CD14-positive monocyte (primary cell): Measurements from ENCODE around the gene PLAC1. TPM values are rescaled to one million over a fixed set of nuclear protein-coding genes. Genes with fewer than 3 reads are reported as not detected.

Experiments used
- DNase-seq, 3 donors: peaks; one replicate each; pipeline ENCODE4 v3.0.0-alpha.2; 2011 to 2022
- H2AFZ ChIP-seq: 2 replicates; pipeline ENCODE4 v1.6.0; 2012; ENCODE audit warnings: mild to moderate bottlenecking, low read depth, low read length, inconsistent platforms; ENCODE audit not compliant: insufficient read depth, poor library complexity, severe bottlenecking
- H3K27ac ChIP-seq, 2 donors: 1 replicate in 1 of 2; 2 replicates in 1 of 2; pipeline ENCODE4 v1.5.1; 2012 to 2013; ENCODE audit warnings: low read length in 2 of 2, control low read depth in 1 of 2, inconsistent platforms in 1 of 2, low read depth in 1 of 2, mild to moderate bottlenecking in 1 of 2
- H3K27me3 ChIP-seq, 2 donors: one replicate each; pipeline versions ENCODE4 v1.6.0 to v1.6.1; 2011 to 2013; ENCODE audit warnings: low read length in 2 of 2; ENCODE audit not compliant: control insufficient read depth in 2 of 2, insufficient read depth in 2 of 2
- H3K36me3 ChIP-seq, 2 donors: replicated peaks in 1 of 2; 1 replicate in 1 of 2; 2 replicates in 1 of 2; pipeline versions ENCODE4 v1.5.1 to v1.6.1; 2012 to 2013; ENCODE audit warnings: low read length in 2 of 2, control low read depth in 1 of 2, inconsistent platforms in 1 of 2, mild to moderate bottlenecking in 1 of 2; ENCODE audit not compliant: insufficient read depth in 2 of 2, control insufficient read depth in 1 of 2
- H3K4me1 ChIP-seq, 2 donors: 1 replicate in 1 of 2; 2 replicates in 1 of 2; pipeline versions ENCODE4 v1.5.1 to v1.6.1; 2012 to 2013; ENCODE audit warnings: low read length in 2 of 2, control low read depth in 1 of 2, inconsistent platforms in 1 of 2, mild to moderate bottlenecking in 1 of 2, moderate library complexity in 1 of 2; ENCODE audit not compliant: insufficient read depth in 2 of 2, control insufficient read depth in 1 of 2
- H3K4me2 ChIP-seq: replicated peaks from 2 replicates; pipeline ENCODE3; 2012; ENCODE audit warnings: low read length, moderate library complexity, mild to moderate bottlenecking; ENCODE audit not compliant: poor library complexity, severe bottlenecking; ENCODE audit errors: extremely low read depth
- H3K4me3 ChIP-seq, 3 experiments: fragments of 200-600 bp in 1 of 3; sonication (generic) in 1 of 3; replicated peaks in 1 of 3; 1 replicate in 2 of 3; 2 replicates in 1 of 3; pipeline ENCODE4 v1.5.1; 2011 to 2013; ENCODE audit warnings: low read length in 3 of 3, mild to moderate bottlenecking in 3 of 3, control low read depth in 2 of 3, low read depth in 2 of 3, inconsistent platforms in 1 of 3, moderate library complexity in 1 of 3
- H3K79me2 ChIP-seq: 2 replicates; pipeline ENCODE4 v1.6.0; 2012; ENCODE audit warnings: mild to moderate bottlenecking, control low read depth, inconsistent platforms, low read length, moderate library complexity; ENCODE audit not compliant: insufficient read depth
- H3K9ac ChIP-seq: 2 replicates; pipeline ENCODE4 v1.6.0; 2017; ENCODE audit warnings: low read length, mild to moderate bottlenecking; ENCODE audit not compliant: insufficient read depth, poor library complexity, severe bottlenecking
- H3K9me3 ChIP-seq, 2 donors: replicated peaks in 1 of 2; 1 replicate in 1 of 2; 2 replicates in 1 of 2; pipeline versions ENCODE4 v1.5.1 to v1.6.1; 2012 to 2013; ENCODE audit warnings: low read length in 2 of 2, control low read depth in 1 of 2; ENCODE audit not compliant: control insufficient read depth in 1 of 2, insufficient read depth in 1 of 2
- H4K20me1 ChIP-seq: 2 replicates; pipeline ENCODE4 v1.6.0; 2012; ENCODE audit warnings: mild to moderate bottlenecking, low read length, control low read depth, moderate library complexity; ENCODE audit not compliant: insufficient read depth
- H3K27ac Mint-ChIP-seq, 7 donors: one replicate each; pipeline ENCODE4 v1.8.0; 2020; ENCODE audit warnings: mild to moderate bottlenecking in 7 of 7, mixed read lengths in 7 of 7, moderate library complexity in 6 of 7, inconsistent platforms in 2 of 7
- H3K27me3 Mint-ChIP-seq, 3 donors: one replicate each; pipeline ENCODE4 v1.8.0; 2021 to 2022; ENCODE audit warnings: low read depth in 3 of 3, mild to moderate bottlenecking in 3 of 3, mixed read lengths in 3 of 3, moderate library complexity in 3 of 3, inconsistent platforms in 1 of 3
- H3K36me3 Mint-ChIP-seq, 2 donors: one replicate each; pipeline ENCODE4 v1.8.0; 2020; ENCODE audit warnings: mixed read lengths in 2 of 2, inconsistent platforms in 1 of 2, mild to moderate bottlenecking in 1 of 2
- H3K4me1 Mint-ChIP-seq: one replicate; pipeline ENCODE4 v1.8.0; 2020; ENCODE audit warnings: mild to moderate bottlenecking, mixed read lengths
- H3K4me3 Mint-ChIP-seq, 2 donors: one replicate each; pipeline ENCODE4 v1.8.0; 2020; ENCODE audit warnings: mild to moderate bottlenecking in 2 of 2, mixed read lengths in 2 of 2, moderate library complexity in 1 of 2
- H3K9me3 Mint-ChIP-seq, 7 donors: one replicate each; pipeline ENCODE4 v1.8.0; 2020 to 2022; ENCODE audit warnings: mixed read lengths in 7 of 7, mild to moderate bottlenecking in 6 of 7, moderate library complexity in 6 of 7, inconsistent platforms in 2 of 7
- WGBS: methylation state at CpG from one replicate; pipeline ENCODE4 v1.1.5; 2013; ENCODE audit warnings: missing lambda C conversion rate; ENCODE audit not compliant: insufficient coverage; 5-methylcytosine and 5-hydroxymethylcytosine counted together
- intact Hi-C, 2 donors: fragments of 100-400 bp; cut with micrococcal nuclease; formaldehyde crosslinking; loops; one replicate each; pipeline versions ENCODE4 v1.15.0 to v1.15.1; 2023
- polyA plus RNA-seq, 3 donors: library from polyadenylated mRNA; depleted of rRNA in 1 of 3; unstranded in 2 of 3; stranded (reverse) in 1 of 3; fragments of 300-500 nt in 2 of 3; fragments of >200 nt in 1 of 3; fragmentation: Illumina TruSeq in 2 of 3; gene quantifications; 1 replicate in 2 of 3; 2 replicates in 1 of 3; pipeline ENCODE4 v1.2.3, GENCODE V29; 2012 to 2021
- TF ChIP-seq, protein P1 (sequence below): fragments of 200-600 bp; IDR thresholded peaks from one replicate; pipeline ENCODE4 v1.8.0; 2022; ENCODE audit warnings: antibody characterized with exemption, mild to moderate bottlenecking

The PLAC1 gene
- polyA plus RNA-seq, 3 donors, result not detected

DNA sequence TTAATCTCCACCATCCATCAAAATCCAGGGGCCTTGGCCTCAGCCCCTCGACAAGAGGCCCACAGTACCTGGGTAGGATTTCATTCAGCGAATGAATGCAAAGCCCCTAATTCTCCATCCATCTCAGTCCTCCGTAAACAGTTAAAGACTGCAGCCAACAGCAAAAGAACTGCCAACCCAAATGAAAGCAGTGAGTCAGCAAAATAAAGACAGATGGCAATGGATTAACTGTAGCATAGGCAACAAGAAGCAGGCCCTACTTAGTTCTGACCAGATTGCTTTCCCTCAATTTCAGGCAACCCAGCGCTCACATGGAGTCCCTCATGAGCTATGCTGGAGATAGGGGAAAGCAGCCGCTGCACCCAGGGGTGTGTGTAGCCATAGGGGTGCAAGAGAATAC is 21.4 kb downstream of the PLAC1 start:
- Histone ChIP-seq H3K9ac (no peak overlapping the region), H3K79me2 (no peaks in the 10 kb centered on the region), H3K4me1 (peaks cover 7 to 9% of the 10 kb centered on the region in 2 donors), H3K9me3 (no peaks in the 10 kb centered on the region), H2AFZ (no peak overlapping the region), H4K20me1 (no peaks in the 10 kb centered on the region), H3K27ac (no peak overlapping the region), H3K36me3 (no peaks in the 10 kb centered on the region), H3K4me2 (no peak overlapping the region), H3K4me3 (no peak overlapping the region), H3K27me3 (peaks cover 0 to 3% of the 10 kb centered on the region in 2 donors)
- H3K4me1 Mint-ChIP-seq, result peaks cover 9% of the 10 kb centered on the region
- H3K27me3 Mint-ChIP-seq, result peaks cover 1 to 4% (median 2%) of the 10 kb centered on the region in 3 donors
- no peak overlapping the region for H3K27ac Mint-ChIP-seq
- WGBS, result no CpG with 5 or more reads among the region's 5 CpGs
- intact Hi-C loops, result no loop called here
- no peaks in the 10 kb centered on the region for H3K36me3 Mint-ChIP-seq
- DNase-seq, result no peak
- H3K9me3 Mint-ChIP-seq, result no peaks in the 10 kb centered on the region
- no peak overlapping the region for H3K4me3 Mint-ChIP-seq
- TF ChIP-seq, protein P1, sequence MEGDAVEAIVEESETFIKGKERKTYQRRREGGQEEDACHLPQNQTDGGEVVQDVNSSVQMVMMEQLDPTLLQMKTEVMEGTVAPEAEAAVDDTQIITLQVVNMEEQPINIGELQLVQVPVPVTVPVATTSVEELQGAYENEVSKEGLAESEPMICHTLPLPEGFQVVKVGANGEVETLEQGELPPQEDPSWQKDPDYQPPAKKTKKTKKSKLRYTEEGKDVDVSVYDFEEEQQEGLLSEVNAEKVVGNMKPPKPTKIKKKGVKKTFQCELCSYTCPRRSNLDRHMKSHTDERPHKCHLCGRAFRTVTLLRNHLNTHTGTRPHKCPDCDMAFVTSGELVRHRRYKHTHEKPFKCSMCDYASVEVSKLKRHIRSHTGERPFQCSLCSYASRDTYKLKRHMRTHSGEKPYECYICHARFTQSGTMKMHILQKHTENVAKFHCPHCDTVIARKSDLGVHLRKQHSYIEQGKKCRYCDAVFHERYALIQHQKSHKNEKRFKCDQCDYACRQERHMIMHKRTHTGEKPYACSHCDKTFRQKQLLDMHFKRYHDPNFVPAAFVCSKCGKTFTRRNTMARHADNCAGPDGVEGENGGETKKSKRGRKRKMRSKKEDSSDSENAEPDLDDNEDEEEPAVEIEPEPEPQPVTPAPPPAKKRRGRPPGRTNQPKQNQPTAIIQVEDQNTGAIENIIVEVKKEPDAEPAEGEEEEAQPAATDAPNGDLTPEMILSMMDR, result no peak

DNA sequence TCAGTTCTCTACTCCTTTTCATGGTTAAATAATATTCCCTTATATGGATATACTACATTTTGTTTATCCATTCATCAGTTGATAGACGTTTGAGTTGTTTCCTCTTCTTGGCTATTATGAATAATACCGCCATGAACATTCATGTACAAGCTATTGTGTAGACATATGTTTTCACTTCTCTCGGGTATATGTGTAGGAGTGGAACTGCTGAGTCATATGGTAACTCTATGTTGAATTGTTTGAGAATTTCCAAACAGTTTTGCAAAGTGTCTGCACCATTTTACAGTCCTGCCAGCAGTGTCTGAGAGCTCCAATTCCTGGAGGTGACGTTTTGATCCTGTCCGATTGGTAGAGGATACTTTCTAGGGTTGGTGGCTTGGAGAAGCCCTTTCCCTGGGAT is 23.6 kb downstream of the PLAC1 start:
- H3K27me3 Mint-ChIP-seq, result peaks cover 1 to 5% (median 2%) of the 10 kb centered on the region in 3 donors
- intact Hi-C loops, result no loop called here
- no peak overlapping the region for H3K4me3 Mint-ChIP-seq
- H3K4me1 ChIP-seq, result no peaks in the 10 kb centered on the region
- no peak overlapping the region for H3K4me2 ChIP-seq
- no peak overlapping the region for H2AFZ ChIP-seq
- H4K20me1 ChIP-seq, result no peaks in the 10 kb centered on the region
- no peaks in the 10 kb centered on the region for H3K36me3 Mint-ChIP-seq
- H3K9me3 ChIP-seq, result no peaks in the 10 kb centered on the region
- peaks cover 0 to 3% of the 10 kb centered on the region in 2 donors for H3K27me3 ChIP-seq
- no peak overlapping the region for H3K9ac ChIP-seq
- H3K36me3 ChIP-seq, result no peaks in the 10 kb centered on the region
- no peak overlapping the region for H3K4me3 ChIP-seq
- no peak for DNase-seq
- TF ChIP-seq, protein P1, result no peak
- H3K27ac ChIP-seq, result no peak overlapping the region
- H3K4me1 Mint-ChIP-seq, result no peaks in the 10 kb centered on the region
- no CpG with 5 or more reads among the region's 5 CpGs for WGBS
- no peaks in the 10 kb centered on the region for H3K9me3 Mint-ChIP-seq
- no peaks in the 10 kb centered on the region for H3K79me2 ChIP-seq
- no peak overlapping the region for H3K27ac Mint-ChIP-seq
